Mesothelial cell of epicardium (in vitro differentiated cells): ENCODE measurements around the gene CREM. TPM values are rescaled to one million over a fixed set of nuclear protein-coding genes. Genes with fewer than 3 reads are reported as not detected.
A peak's percentile ranks its signal among the peaks of the same experiment; 100 is the strongest.

ENCODE experiments used
- DNase-seq, 2 experiments: peaks; one replicate each; pipeline ENCODE4 v3.0.0; 2021; ENCODE audit warnings: low spot score in 2 of 2; ENCODE audit not compliant: unreplicated experiment in 2 of 2
- H3K27ac Mint-ChIP-seq: 2 replicates; pipeline ENCODE4 v1.8.0; 2021; ENCODE audit warnings: mixed read lengths
- H3K27me3 Mint-ChIP-seq: 2 replicates; pipeline ENCODE4 v1.8.0; 2021; ENCODE audit warnings: low read depth, mixed read lengths
- H3K36me3 Mint-ChIP-seq: 2 replicates; pipeline ENCODE4 v1.8.0; 2021; ENCODE audit warnings: mixed read lengths
- H3K4me1 Mint-ChIP-seq: 2 replicates; pipeline ENCODE4 v1.8.0; 2021; ENCODE audit warnings: mixed read lengths
- H3K4me3 Mint-ChIP-seq: 2 replicates; pipeline ENCODE4 v1.8.0; 2021; ENCODE audit warnings: mild to moderate bottlenecking, moderate library complexity, mixed read lengths
- H3K9me3 Mint-ChIP-seq: 2 replicates; pipeline ENCODE4 v1.8.0; 2021; ENCODE audit warnings: mixed read lengths
- total RNA-seq: library from RNA; stranded (reverse); gene quantifications from 3 replicates; pipeline ENCODE4 v1.2.1, GENCODE V29; 2021
- TF ChIP-seq, protein P1 (sequence below): fragments of 200-600 bp; sonication (generic); IDR thresholded peaks from one replicate; pipeline ENCODE4 v1.5.0; 2021; ENCODE audit warnings: antibody characterized with exemption; ENCODE audit not compliant: unreplicated experiment

The CREM gene
- total RNA-seq, 1 donor from 2014 or later = 34.2 TPM

DNA sequence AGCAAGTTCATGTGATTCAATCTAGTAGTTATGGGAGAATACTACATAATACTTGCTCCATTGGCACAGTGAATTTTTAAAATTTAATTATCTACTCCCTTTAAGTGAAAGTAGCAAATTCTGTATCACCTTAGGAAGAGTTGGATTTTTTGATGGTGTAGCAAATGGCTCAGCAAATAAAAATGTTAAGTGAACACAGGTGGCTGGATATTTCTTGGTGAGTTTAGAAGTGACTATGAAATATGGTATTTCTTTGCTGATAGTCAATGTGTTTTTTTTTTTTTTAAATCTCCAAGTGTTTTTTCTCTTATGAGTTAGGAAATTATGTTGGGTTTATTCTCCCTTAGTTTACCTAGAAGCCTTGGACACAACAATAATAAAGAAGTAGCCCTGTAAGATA, 67.8 kb downstream of the CREM start:
- peaks cover 3% of the 10 kb centered on the region for H3K9me3 Mint-ChIP-seq
- peaks cover 11% of the 10 kb centered on the region for H3K36me3 Mint-ChIP-seq
- H3K4me3 Mint-ChIP-seq = no peak overlapping the region
- H3K4me1 Mint-ChIP-seq = peaks cover 22% of the 10 kb centered on the region
- peak overlapping the region; percentile 71 for H3K27ac Mint-ChIP-seq
- H3K27me3 Mint-ChIP-seq = no peaks in the 10 kb centered on the region
- TF ChIP-seq, protein P1, sequence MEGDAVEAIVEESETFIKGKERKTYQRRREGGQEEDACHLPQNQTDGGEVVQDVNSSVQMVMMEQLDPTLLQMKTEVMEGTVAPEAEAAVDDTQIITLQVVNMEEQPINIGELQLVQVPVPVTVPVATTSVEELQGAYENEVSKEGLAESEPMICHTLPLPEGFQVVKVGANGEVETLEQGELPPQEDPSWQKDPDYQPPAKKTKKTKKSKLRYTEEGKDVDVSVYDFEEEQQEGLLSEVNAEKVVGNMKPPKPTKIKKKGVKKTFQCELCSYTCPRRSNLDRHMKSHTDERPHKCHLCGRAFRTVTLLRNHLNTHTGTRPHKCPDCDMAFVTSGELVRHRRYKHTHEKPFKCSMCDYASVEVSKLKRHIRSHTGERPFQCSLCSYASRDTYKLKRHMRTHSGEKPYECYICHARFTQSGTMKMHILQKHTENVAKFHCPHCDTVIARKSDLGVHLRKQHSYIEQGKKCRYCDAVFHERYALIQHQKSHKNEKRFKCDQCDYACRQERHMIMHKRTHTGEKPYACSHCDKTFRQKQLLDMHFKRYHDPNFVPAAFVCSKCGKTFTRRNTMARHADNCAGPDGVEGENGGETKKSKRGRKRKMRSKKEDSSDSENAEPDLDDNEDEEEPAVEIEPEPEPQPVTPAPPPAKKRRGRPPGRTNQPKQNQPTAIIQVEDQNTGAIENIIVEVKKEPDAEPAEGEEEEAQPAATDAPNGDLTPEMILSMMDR = no peak
- no peak for DNase-seq

DNA sequence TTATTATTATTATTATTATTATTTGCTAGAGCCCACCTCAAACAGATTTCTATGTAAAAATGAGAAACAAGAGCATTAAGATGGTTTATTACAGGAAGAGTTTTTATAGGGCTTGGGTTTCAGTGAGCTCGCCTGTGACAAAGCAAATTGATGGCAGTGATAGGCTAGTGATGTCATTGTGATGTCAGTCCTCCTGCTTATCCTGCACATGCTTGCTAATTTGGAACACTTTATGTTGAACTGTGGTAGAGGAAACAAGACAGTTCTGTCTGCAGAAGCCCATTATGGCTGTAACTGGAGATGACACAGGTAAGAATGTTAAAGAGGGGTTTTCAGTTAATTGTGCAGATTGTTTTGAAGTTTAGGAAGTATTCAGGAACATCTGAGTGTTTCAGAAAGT, 68.3 kb downstream of the CREM start:
- no peak for DNase-seq
- TF ChIP-seq, protein P1 = no peak
- H3K9me3 Mint-ChIP-seq = peaks cover 3% of the 10 kb centered on the region
- no peaks in the 10 kb centered on the region for H3K27me3 Mint-ChIP-seq
- peaks cover 22% of the 10 kb centered on the region for H3K4me1 Mint-ChIP-seq
- peaks cover 11% of the 10 kb centered on the region for H3K36me3 Mint-ChIP-seq
- peak overlapping the region; percentile 99 for H3K27ac Mint-ChIP-seq
- peak overlapping the region; percentile 75 for H3K4me3 Mint-ChIP-seq

DNA sequence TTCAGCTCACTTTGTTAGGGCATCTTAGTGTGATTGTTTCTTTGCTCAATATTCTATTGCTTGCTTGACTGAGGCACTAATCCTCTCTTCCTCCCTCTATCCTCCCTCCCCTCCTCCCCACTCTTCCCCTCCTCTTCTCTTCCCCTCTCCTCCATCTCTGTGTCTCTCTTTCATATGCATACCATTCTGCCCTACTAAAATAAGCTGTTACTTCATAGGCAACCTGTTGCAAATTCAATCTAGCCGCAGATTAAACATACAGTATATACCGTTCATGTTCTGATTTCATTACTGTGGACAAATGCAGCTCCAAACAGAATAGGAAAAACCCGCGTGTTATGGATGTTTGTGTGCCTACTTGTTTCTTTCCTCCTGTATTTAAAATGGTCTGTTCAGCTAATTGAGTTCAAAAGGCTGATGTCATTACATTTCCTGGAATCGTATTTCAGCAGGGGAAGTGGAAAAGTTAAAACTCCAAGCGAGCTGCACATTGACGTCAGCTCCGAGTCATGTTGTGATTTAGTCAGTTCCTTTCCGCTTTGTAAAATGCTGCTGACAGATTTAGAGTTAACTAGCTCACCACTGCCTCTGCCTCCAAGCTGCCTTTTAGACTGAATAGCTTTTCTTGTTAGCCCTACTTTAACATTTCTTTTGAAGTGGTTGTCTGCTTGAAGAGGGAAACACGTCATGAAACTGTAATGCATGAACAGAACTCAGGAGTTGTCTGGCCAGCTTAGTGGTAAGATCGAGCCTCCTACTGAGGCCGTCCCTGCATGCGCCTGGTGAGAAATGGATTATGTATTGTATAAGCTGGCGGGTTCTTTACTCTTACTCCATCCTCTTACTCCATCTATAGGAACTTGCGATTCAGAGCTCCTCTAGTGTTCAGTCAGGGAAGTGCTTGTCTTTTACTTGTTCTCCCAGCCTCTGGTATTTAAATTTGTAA, 69.0 kb downstream of the CREM start:
- H3K9me3 Mint-ChIP-seq = peaks cover 3% of the 10 kb centered on the region
- peak in 1 of 2 experiments; percentile 47 for DNase-seq
- peaks cover 22% of the 10 kb centered on the region for H3K4me1 Mint-ChIP-seq
- H3K36me3 Mint-ChIP-seq = peaks cover 11% of the 10 kb centered on the region
- peak overlapping the region; percentile 99 for H3K27ac Mint-ChIP-seq
- H3K4me3 Mint-ChIP-seq = peak overlapping the region; percentile 75
- TF ChIP-seq, protein P1 = peak; percentile 90
- no peaks in the 10 kb centered on the region for H3K27me3 Mint-ChIP-seq

DNA sequence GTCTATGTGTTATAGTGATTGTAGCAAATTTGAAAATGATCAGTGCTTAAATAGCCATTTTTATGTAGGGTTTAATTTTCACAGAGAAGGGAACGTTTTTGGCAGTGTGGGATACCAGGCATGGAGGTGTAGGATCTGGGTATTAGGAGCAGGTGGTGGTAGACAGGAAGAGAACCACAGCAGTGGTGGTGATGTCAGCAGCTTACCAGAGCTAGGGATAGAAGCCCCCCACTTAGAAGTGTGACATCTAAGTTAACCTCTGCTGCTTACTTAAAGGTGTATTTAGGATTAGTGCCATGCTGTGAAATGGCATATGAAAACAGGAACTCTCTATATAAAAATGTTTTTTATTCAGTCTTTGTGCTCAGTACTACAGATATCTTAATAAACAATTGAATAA, 73.8 kb downstream of the CREM start:
- Mint-ChIP-seq H3K4me1 (peaks cover 14% of the 10 kb centered on the region), H3K4me3 (no peak overlapping the region), H3K9me3 (no peaks in the 10 kb centered on the region), H3K27me3 (no peaks in the 10 kb centered on the region), H3K36me3 (no peaks in the 10 kb centered on the region), H3K27ac (no peak overlapping the region)
- TF ChIP-seq, protein P1 = no peak
- DNase-seq = no peak

DNA sequence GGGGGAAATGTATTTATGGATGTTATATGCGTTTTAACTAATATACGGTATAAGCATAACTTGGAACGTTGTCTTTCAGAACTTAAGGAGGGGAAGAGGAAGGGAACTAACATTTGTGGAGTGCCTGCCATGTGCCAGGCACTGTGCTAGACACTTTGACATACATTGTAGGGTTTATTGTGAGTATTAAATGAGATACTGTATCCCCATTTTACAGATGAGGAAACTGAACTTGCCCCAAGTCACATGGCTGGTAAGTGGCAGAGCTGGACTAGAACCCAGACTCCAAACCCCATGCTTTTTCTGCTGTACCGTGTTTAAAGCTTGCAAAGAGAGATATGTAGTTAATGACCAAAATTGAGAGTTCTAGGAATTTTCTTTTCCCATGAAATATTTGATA, 74.6 kb downstream of the CREM start:
- no peak for DNase-seq
- TF ChIP-seq, protein P1 = no peak
- no peaks in the 10 kb centered on the region for H3K36me3 Mint-ChIP-seq
- H3K9me3 Mint-ChIP-seq = no peaks in the 10 kb centered on the region
- H3K4me3 Mint-ChIP-seq = no peak overlapping the region
- H3K27me3 Mint-ChIP-seq = no peaks in the 10 kb centered on the region
- peaks cover 7% of the 10 kb centered on the region for H3K4me1 Mint-ChIP-seq
- no peak overlapping the region for H3K27ac Mint-ChIP-seq
